ENCODE results near the gene RAB6B.

Gene RAB6B

DNA sequence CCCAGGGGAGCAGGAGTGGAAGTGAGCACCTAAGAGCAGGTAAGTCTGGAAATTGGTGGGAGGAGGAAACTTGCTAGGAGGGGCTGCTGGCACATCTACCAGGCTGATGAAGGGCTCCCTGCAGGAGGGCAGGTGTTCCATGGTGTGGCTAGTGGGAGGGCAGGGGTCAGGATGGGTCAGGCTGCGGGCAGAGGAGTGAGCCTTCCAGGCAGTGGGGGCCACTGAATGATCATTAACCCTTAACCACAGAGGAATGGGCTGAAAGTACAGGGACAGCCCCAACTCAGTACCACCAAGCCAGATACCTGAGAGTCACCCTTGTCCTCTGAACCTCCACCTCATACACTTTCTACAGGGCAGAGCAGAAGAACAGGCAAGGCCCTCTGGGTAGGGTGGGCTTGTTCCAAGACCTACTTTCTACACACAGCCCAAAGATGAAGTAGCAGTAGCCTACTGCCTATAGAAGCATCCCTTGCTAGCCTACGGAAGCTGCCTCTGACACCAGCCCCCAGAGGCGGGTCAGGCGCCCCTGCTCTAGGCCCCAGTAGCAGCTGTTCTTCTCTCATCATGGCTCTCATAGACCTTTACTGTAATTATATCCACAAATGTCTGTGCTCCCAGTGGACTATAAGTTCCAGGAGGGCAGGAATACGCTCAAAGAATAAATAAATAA is 4.6 kb downstream of the RAB6B start:
- TF ChIP-seq CTCF (IDR thresholded peaks at IDR 0.05), result no peak

DNA sequence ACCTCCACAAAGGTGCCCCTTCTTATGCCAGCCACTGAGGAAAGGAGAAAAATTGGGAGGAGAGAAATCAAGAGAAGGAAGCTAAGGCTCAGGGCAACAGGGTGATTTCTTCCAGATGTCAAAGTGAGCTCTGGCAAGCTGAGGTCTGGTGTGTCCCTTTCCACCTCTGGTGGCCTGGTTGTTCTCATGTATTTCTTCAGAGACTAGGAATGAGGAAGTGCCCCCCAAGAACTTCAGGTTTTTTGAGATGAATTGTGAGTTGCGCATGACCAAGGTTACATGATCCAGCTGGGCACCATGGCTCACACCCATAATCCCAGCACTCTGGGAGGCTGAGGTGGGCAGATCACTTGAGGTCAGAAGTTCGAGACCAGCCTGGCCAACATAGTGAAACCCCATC is 5.6 kb downstream of the RAB6B start:
- TF ChIP-seq CTCF (IDR thresholded peaks at IDR 0.05), result no peak

GRCh38 chr3:133888726-133889340 is 6.8 kb downstream of the RAB6B start:
- TF ChIP-seq CTCF (IDR thresholded peaks at IDR 0.05), result no peak

- TF ChIP-seq CTCF (IDR thresholded peaks at IDR 0.05), result no peak
Measured at GRCh38 chr3:133887803-133888703, 7.6 kb downstream of the RAB6B start.

GRCh38 chr3:133887074-133887802 is 8.4 kb downstream of the RAB6B start:
- no peak for TF ChIP-seq CTCF (IDR thresholded peaks at IDR 0.05)

GRCh38 chr3:133886031-133886722 is 9.5 kb downstream of the RAB6B start:
- TF ChIP-seq CTCF (IDR thresholded peaks at IDR 0.05), result no peak

All from LNCAP (cell line).